ENCODE measurements around the gene SLC25A19. TPM values are rescaled to one million over a fixed set of nuclear protein-coding genes. Genes with fewer than 3 reads are reported as not detected.

The SLC25A19 gene
- total and polyA plus RNA-seq, 2 donors from 2014 or later: 11.2 to 15.3 TPM

GRCh38 chr17:75334723-75335122 is 45.5 kb upstream of the SLC25A19 start:
- Histone ChIP-seq H3K4me3 (ENCODE audit: low read length in 3 of 3) (no peak overlapping the region), H3K4me1 (ENCODE audit: control insufficient read depth in 2 of 3, insufficient read depth in 2 of 3, low read depth in 1 of 3, low read length in 3 of 3) (no peaks in the 10 kb centered on the region), H3K27ac (ENCODE audit: low read depth in 2 of 2, low read length in 2 of 2) (no peak overlapping the region), H3K27me3 (ENCODE audit: control insufficient read depth, insufficient read depth, low read length) (no peaks in the 10 kb centered on the region), H3K9me3 (ENCODE audit: control insufficient read depth in 2 of 3, insufficient read depth in 1 of 3, low read length in 3 of 3) (no peaks in the 10 kb centered on the region), H3K9ac (ENCODE audit: low read length in 3 of 3) (no peak overlapping the region), H3K36me3 (ENCODE audit: control insufficient read depth in 2 of 3, insufficient read depth in 3 of 3, low read length in 3 of 3) (peaks cover 0 to 5% (median 4%) of the 10 kb centered on the region in 3 donors)
- DNase-seq: no peak
- no peak for TF ChIP-seq CTCF (IDR thresholded peaks at IDR 0.05; ENCODE audit: borderline replicate concordance, extremely low read depth, insufficient read depth)
- intact Hi-C loops (cut with DNase I): no loop called here
- FAIRE-seq: no peak

GRCh38 chr17:75331671-75332070 is 42.4 kb upstream of the SLC25A19 start:
- no peak for FAIRE-seq

GRCh38 chr17:75327757-75328156 is 38.5 kb upstream of the SLC25A19 start:
- TF ChIP-seq CTCF (IDR thresholded peaks at IDR 0.05; ENCODE audit: borderline replicate concordance, extremely low read depth, insufficient read depth): no peak
- DNase-seq (no peak), FAIRE-seq (no peak)
- no peaks in the 10 kb centered on the region for H3K27me3 ChIP-seq (ENCODE audit: control insufficient read depth, insufficient read depth, low read length)
- H3K9ac ChIP-seq (ENCODE audit: low read length in 3 of 3): no peak overlapping the region
- peaks cover 0 to 5% (median 4%) of the 10 kb centered on the region in 3 donors for H3K36me3 ChIP-seq (ENCODE audit: control insufficient read depth in 2 of 3, insufficient read depth in 3 of 3, low read length in 3 of 3)
- H3K4me1 ChIP-seq (ENCODE audit: control insufficient read depth in 2 of 3, insufficient read depth in 2 of 3, low read depth in 1 of 3, low read length in 3 of 3): peaks cover 0 to 4% (median 3%) of the 10 kb centered on the region in 3 donors
- intact Hi-C loops (cut with DNase I): no loop called here
- no peak overlapping the region for H3K27ac ChIP-seq (ENCODE audit: low read depth in 2 of 2, low read length in 2 of 2)
- H3K4me3 ChIP-seq (ENCODE audit: low read length in 3 of 3): no peak overlapping the region
- no peaks in the 10 kb centered on the region for H3K9me3 ChIP-seq (ENCODE audit: control insufficient read depth in 2 of 3, insufficient read depth in 1 of 3, low read length in 3 of 3)

More at GRCh38 chr17:75331671-75332070, 42.4 kb upstream of the SLC25A19 start:
- Histone ChIP-seq H3K9ac (ENCODE audit: low read length in 3 of 3) (no peak overlapping the region), H3K36me3 (ENCODE audit: control insufficient read depth in 2 of 3, insufficient read depth in 3 of 3, low read length in 3 of 3) (peaks cover 0 to 5% (median 4%) of the 10 kb centered on the region in 3 donors), H3K4me3 (ENCODE audit: low read length in 3 of 3) (no peak overlapping the region), H3K4me1 (ENCODE audit: control insufficient read depth in 2 of 3, insufficient read depth in 2 of 3, low read depth in 1 of 3, low read length in 3 of 3) (no peaks in the 10 kb centered on the region), H3K27ac (ENCODE audit: low read depth in 2 of 2, low read length in 2 of 2) (no peak overlapping the region), H3K27me3 (ENCODE audit: control insufficient read depth, insufficient read depth, low read length) (no peaks in the 10 kb centered on the region), H3K9me3 (ENCODE audit: control insufficient read depth in 2 of 3, insufficient read depth in 1 of 3, low read length in 3 of 3) (no peaks in the 10 kb centered on the region)
- no peak for DNase-seq
- intact Hi-C loops (cut with DNase I): no loop called here
- no peak for TF ChIP-seq CTCF (IDR thresholded peaks at IDR 0.05; ENCODE audit: borderline replicate concordance, extremely low read depth, insufficient read depth)

Data from kidney (tissue), 14 donors.